Uterus (tissue), 2 donors: Measurements from ENCODE around the gene BBS9.

Experiments used
- POLR2A ChIP-seq, 2 donors: fragments of 450-650 bp; IDR thresholded peaks; one replicate each; pipeline ENCODE4 v1.6.1; 2016; ENCODE audit warnings: antibody characterized with exemption in 2 of 2, mild to moderate bottlenecking in 1 of 2, moderate library complexity in 1 of 2
- TF ChIP-seq, protein P1 (sequence below), 4 experiments: fragments of 200-600 bp in 2 of 4; fragments of 450-650 bp in 2 of 4; sonication (generic) in 2 of 4; IDR thresholded peaks; one replicate each; pipeline ENCODE4 v1.5.1; 2016 to 2019; ENCODE audit warnings: antibody characterized with exemption in 4 of 4, mild to moderate bottlenecking in 2 of 4, moderate library complexity in 1 of 4

DNA sequence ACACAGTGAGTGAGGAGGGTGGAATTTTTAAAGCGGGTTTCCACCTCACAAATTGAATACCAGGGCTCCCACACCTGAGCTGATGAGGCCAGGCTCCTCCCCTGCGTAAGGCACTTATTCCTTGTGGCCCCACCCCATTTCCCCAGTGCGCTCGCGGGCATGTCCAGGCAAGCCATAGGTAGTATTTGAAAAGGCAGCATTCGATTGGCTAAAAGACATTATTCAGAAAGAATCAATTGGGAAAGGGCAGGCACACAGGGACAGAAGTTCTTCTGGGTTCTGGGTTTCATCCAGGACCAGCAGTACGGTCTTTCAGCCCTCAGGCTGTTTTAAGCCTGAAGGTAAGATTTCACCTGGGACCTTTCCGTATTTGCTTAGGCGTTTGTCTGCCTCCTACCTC, 222.3 kb downstream of the BBS9 start:
- TF ChIP-seq, protein P1, sequence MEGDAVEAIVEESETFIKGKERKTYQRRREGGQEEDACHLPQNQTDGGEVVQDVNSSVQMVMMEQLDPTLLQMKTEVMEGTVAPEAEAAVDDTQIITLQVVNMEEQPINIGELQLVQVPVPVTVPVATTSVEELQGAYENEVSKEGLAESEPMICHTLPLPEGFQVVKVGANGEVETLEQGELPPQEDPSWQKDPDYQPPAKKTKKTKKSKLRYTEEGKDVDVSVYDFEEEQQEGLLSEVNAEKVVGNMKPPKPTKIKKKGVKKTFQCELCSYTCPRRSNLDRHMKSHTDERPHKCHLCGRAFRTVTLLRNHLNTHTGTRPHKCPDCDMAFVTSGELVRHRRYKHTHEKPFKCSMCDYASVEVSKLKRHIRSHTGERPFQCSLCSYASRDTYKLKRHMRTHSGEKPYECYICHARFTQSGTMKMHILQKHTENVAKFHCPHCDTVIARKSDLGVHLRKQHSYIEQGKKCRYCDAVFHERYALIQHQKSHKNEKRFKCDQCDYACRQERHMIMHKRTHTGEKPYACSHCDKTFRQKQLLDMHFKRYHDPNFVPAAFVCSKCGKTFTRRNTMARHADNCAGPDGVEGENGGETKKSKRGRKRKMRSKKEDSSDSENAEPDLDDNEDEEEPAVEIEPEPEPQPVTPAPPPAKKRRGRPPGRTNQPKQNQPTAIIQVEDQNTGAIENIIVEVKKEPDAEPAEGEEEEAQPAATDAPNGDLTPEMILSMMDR (IDR thresholded peaks at IDR 0.05) = no peak
- TF ChIP-seq POLR2A (IDR thresholded peaks at IDR 0.05) = no peak
